Upper lobe of right lung (tissue), 1 donor: Measurements from ENCODE around the gene PTGR3. TPM values are rescaled to one million over a fixed set of nuclear protein-coding genes. Genes with fewer than 3 reads are reported as not detected.

ENCODE experiments used
- ATAC-seq: fragments of 200-7000 bp; cut with Tn5 transposase; one replicate; pipeline ENCODE4 v1.9.1; 2020; ENCODE audit warnings: mild to moderate bottlenecking, moderate library complexity
- DNase-seq: peaks from one replicate; pipeline ENCODE4 v3.0.0-alpha.2; 2020
- H3K27ac ChIP-seq: fragments of 200-600 bp; one replicate; pipeline ENCODE4 v1.8.0; 2022
- H3K27me3 ChIP-seq: fragments of 200-600 bp; one replicate; pipeline ENCODE4 v1.8.0; 2022; ENCODE audit warnings: mild to moderate bottlenecking
- H3K36me3 ChIP-seq: fragments of 200-600 bp; one replicate; pipeline ENCODE4 v1.8.0; 2022
- H3K4me1 ChIP-seq: fragments of 200-600 bp; one replicate; pipeline ENCODE4 v1.8.0; 2022
- H3K4me3 ChIP-seq: fragments of 200-600 bp; one replicate; pipeline ENCODE4 v1.8.0; 2022; ENCODE audit warnings: mild to moderate bottlenecking
- H3K9me3 ChIP-seq: fragments of 200-600 bp; one replicate; pipeline ENCODE4 v1.8.0; 2022
- intact Hi-C: fragments of 100-400 bp; cut with DNase I; formaldehyde crosslinking; loops from one replicate; pipeline ENCODE4 v1.11.0; 2022
- total RNA-seq: library from RNA; stranded (reverse); fragmentation: NEBNext Ultra II Directional; extraction: Animal tissue kit (Norgen Biotek cat#: 25700); gene quantifications from one replicate; pipeline ENCODE4 v1.2.1, GENCODE V29; 2021
- TF ChIP-seq, protein P1 (sequence below): fragments of 200-600 bp; IDR thresholded peaks from one replicate; pipeline ENCODE4 v1.8.0; 2022; ENCODE audit warnings: antibody characterized with exemption
- donor health status: DM: no; HTN: yes; CAD: no; lungs with severe emphysema.

The PTGR3 gene
- total RNA-seq, 1 donor from 2014 or later = 27.7 TPM

DNA sequence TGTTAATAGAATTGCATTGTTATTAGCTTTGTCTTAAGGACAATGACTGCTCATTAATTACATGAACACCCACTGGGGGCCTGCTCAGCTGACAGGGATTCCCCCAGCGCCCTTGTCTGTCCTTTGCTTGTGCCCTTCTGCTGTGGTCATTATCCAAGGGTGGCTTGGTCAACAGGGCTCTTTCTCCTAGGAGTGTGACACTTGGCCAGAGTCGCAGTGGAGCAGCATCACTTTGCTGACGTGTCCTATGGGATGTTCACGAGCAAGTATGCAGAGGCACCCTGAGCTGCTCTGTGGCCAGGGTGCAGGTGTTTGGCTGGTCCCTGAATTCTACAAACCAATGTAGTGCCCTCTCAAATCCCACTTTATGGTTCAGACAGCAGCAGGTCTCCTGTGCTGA lies 46.0 kb downstream of the PTGR3 start:
- Histone ChIP-seq H3K27ac (no peak overlapping the region), H3K4me1 (no peaks in the 10 kb centered on the region), H3K36me3 (no peaks in the 10 kb centered on the region), H3K4me3 (no peak overlapping the region), H3K9me3 (no peaks in the 10 kb centered on the region), H3K27me3 (no peaks in the 10 kb centered on the region)
- no peak for DNase-seq
- ATAC-seq = no peak
- TF ChIP-seq, protein P1, sequence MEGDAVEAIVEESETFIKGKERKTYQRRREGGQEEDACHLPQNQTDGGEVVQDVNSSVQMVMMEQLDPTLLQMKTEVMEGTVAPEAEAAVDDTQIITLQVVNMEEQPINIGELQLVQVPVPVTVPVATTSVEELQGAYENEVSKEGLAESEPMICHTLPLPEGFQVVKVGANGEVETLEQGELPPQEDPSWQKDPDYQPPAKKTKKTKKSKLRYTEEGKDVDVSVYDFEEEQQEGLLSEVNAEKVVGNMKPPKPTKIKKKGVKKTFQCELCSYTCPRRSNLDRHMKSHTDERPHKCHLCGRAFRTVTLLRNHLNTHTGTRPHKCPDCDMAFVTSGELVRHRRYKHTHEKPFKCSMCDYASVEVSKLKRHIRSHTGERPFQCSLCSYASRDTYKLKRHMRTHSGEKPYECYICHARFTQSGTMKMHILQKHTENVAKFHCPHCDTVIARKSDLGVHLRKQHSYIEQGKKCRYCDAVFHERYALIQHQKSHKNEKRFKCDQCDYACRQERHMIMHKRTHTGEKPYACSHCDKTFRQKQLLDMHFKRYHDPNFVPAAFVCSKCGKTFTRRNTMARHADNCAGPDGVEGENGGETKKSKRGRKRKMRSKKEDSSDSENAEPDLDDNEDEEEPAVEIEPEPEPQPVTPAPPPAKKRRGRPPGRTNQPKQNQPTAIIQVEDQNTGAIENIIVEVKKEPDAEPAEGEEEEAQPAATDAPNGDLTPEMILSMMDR = no peak
- intact Hi-C loops = no loop called here

DNA sequence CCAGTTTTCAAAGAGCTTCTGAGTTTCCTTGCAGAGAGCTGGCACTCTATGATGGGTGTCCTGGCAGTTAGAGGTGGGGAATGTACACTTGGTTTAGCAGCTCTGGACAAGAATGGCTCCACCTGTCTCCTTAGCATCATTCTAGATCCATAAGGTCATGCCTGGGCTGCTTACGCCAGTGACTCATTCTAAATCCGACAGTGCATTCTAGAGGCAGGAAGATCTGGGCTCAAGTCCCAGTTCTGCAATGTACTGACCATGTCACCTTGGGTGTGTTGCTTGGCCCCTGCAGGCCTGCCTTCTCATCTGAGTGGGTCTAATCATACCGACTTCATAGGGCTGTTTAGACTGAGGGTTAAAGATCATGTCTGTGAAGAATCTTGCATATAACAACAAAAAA lies 46.5 kb downstream of the PTGR3 start:
- no peaks in the 10 kb centered on the region for H3K9me3 ChIP-seq
- intact Hi-C loops = no loop called here
- H3K27ac ChIP-seq = no peak overlapping the region
- TF ChIP-seq, protein P1 = no peak
- H3K27me3 ChIP-seq = no peaks in the 10 kb centered on the region
- H3K36me3 ChIP-seq = no peaks in the 10 kb centered on the region
- no peaks in the 10 kb centered on the region for H3K4me1 ChIP-seq
- ATAC-seq (no peak), DNase-seq (no peak)
- no peak overlapping the region for H3K4me3 ChIP-seq

DNA sequence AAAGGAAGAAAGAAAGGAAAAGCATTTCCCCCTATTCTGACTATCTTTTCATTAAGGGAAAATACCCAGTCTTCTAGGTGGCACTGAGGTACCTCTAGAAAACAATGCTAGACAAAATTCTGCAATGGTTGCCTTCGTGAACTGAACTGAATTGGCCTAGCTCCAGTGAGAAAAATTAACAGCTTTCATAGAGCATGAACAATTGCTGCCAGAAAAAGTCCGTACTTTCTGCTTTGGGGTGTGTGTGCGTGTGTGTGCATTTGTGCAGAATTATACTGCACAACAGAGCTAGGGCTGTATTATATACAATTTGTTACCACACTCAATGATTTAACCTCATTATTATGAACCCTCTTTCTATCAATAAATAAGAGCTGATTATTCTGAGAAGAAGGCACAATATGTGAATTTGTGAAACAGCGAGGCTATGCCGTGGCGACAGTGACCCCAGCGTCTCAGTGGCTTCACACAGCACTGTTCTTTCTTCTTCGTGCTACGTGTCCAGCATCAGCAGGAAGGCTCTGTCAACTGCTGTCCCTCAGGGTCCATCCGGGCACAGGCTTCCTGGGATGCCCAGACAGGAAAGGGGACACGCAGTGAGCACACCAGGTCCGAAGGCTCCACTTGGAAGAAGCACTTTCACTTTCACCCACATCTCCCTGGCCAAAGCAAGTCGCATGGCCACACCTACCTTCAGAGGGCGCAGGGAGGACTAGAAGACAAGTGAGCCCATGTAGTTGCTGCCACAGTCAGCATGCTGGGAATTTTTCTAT lies 47.5 kb downstream of the PTGR3 start:
- Histone ChIP-seq H3K4me1 (no peaks in the 10 kb centered on the region), H3K36me3 (no peaks in the 10 kb centered on the region), H3K9me3 (no peaks in the 10 kb centered on the region), H3K27me3 (no peaks in the 10 kb centered on the region), H3K27ac (no peak overlapping the region), H3K4me3 (peak overlapping the region; percentile 43)
- intact Hi-C loops = no loop called here
- ATAC-seq (peak; percentile 81), DNase-seq (no peak)
- TF ChIP-seq, protein P1 = peak; percentile 9

DNA sequence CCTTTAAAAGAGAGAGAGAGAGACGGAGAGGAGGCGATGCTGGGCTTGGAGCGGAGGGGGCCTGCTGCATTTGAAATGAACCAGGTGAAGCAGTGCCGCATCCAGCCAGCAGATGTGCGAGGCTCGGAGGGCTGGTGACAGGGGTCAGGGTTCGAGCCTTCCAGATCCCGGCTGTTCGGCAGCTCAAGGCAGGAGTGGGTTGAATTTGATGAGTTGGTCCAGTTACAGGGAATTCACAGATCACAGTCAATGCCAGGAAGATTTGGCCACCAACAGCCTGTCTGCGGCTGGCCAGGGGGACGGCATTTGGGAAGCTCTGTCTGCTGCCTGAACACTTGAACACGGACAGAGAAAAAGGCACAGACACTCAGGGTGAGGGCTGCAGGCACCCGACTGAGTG lies 48.6 kb downstream of the PTGR3 start:
- no peak for ATAC-seq
- DNase-seq = no peak

DNA sequence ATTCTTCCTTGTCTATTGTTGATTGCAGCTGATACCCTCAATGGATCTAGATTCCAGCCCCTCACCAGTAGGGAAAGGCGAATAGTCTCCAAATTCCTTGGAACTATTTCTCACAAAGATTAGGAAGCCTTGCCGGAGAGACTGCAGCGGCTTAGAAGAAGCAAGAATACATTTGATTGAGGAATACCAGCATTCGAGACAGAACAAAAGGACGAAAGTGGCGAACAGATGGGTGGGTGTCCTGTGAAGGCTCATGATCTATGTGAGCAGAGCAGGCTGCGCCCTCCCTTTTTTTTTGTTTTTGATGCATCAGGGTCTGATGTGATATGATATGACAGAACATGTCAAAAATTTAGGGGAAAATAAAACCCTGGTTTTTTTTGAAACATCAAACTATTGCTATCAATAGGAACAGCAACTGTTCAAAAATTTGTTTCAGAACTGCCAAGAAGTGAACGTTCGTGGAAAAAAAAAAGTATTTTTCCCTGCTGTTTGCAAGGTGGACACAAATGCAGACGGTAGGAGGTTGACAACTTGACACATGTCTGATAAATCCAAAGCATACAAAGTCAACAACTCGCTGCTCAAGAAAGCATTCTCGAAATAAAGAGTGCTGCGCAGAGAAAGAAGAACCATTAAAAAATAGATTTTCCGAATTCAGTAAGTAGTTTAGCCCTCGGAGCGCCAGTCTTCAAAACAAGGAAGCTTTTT lies 49.1 kb downstream of the PTGR3 start:
- intact Hi-C loops = no loop called here
- H3K36me3 ChIP-seq = no peaks in the 10 kb centered on the region

More for the DNA sequence above, 48.6 kb downstream of the PTGR3 start:
- Histone ChIP-seq H3K27ac (no peak overlapping the region), H3K4me1 (no peaks in the 10 kb centered on the region), H3K27me3 (no peaks in the 10 kb centered on the region), H3K9me3 (no peaks in the 10 kb centered on the region), H3K4me3 (no peak overlapping the region), H3K36me3 (no peaks in the 10 kb centered on the region)
- TF ChIP-seq, protein P1 = no peak
- intact Hi-C loops = no loop called here

More for the DNA sequence above, 49.1 kb downstream of the PTGR3 start:
- no peaks in the 10 kb centered on the region for H3K9me3 ChIP-seq
- H3K4me1 ChIP-seq = no peaks in the 10 kb centered on the region
- no peaks in the 10 kb centered on the region for H3K27me3 ChIP-seq
- no peak overlapping the region for H3K4me3 ChIP-seq
- no peak for DNase-seq
- no peak overlapping the region for H3K27ac ChIP-seq
- TF ChIP-seq, protein P1 = no peak
- ATAC-seq = no peak
